Measurements from ENCODE around the gene RHCG. TPM values are rescaled to one million over a fixed set of nuclear protein-coding genes. Genes with fewer than 3 reads are reported as not detected.

Gene RHCG
- total RNA-seq, 6 experiments from 2014 or later, result not detected

DNA sequence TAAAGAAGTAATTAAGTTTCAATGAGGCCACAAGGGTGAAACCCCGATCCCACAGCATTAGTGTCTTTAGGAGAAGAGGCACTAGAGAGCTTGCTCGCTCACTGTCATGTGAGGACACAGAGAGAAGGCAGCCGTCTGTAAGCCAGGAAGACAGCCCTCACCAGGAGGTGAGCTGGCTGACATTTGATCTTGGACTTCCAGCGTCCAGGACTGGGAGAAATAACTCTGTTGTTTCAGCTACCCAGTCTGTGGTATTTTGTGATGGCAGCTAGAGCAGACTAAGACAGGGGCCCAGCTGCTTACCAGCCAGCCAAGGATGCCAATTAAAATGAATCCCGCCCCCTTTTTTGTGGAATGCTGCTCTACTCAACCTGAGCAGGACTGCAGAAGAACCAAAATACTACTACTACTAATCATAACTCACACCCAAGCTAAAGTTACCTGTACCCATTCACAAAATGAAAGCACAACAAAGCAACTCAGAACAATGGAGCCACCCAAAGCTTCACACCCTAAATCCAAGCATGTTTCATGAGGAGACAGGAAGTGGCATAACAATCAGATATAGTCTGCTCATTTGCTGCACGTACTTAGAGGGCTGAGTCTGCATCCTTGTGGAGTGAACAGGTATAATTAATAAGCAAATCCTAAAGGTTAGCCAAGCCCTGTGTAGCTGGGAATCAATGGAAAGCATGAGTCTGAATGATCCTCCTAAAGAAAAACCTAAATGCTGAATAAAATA, 35.6 kb upstream of the RHCG start:
- Mint-ChIP-seq H3K4me3 (no peak overlapping the region), H3K4me1 (ENCODE audit: low read depth) (peaks cover 6% of the 10 kb centered on the region; the same call in 1 of the 2 replicates), H3K27ac (no peak overlapping the region), H3K27me3 (ENCODE audit: insufficient read depth) (peaks cover 23% of the 10 kb centered on the region), H3K36me3 (ENCODE audit: low read depth) (no peaks in the 10 kb centered on the region), H3K9me3 (no peaks in the 10 kb centered on the region)
- DNase-seq, result no peak
- TF ChIP-seq, protein P1, sequence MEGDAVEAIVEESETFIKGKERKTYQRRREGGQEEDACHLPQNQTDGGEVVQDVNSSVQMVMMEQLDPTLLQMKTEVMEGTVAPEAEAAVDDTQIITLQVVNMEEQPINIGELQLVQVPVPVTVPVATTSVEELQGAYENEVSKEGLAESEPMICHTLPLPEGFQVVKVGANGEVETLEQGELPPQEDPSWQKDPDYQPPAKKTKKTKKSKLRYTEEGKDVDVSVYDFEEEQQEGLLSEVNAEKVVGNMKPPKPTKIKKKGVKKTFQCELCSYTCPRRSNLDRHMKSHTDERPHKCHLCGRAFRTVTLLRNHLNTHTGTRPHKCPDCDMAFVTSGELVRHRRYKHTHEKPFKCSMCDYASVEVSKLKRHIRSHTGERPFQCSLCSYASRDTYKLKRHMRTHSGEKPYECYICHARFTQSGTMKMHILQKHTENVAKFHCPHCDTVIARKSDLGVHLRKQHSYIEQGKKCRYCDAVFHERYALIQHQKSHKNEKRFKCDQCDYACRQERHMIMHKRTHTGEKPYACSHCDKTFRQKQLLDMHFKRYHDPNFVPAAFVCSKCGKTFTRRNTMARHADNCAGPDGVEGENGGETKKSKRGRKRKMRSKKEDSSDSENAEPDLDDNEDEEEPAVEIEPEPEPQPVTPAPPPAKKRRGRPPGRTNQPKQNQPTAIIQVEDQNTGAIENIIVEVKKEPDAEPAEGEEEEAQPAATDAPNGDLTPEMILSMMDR (IDR thresholded peaks at IDR 0.05), result no peak

- no peak overlapping the region for H3K27ac Mint-ChIP-seq
- TF ChIP-seq, protein P1 (IDR thresholded peaks at IDR 0.05), result no peak
- H3K27me3 Mint-ChIP-seq (ENCODE audit: insufficient read depth), result peaks cover 26% of the 10 kb centered on the region
- no peak overlapping the region for H3K4me3 Mint-ChIP-seq
- no peaks in the 10 kb centered on the region for H3K36me3 Mint-ChIP-seq (ENCODE audit: low read depth)
- no peaks in the 10 kb centered on the region for H3K9me3 Mint-ChIP-seq
- DNase-seq, result no peak
- peaks cover 6% of the 10 kb centered on the region; the same call in 1 of the 2 replicates for H3K4me1 Mint-ChIP-seq (ENCODE audit: low read depth)
Measured at GRCh38 chr15:89530976-89531375, 34.6 kb upstream of the RHCG start.

GRCh38 chr15:89528757-89529352, 32.5 kb upstream of the RHCG start:
- no peaks in the 10 kb centered on the region for H3K36me3 Mint-ChIP-seq (ENCODE audit: low read depth)
- TF ChIP-seq, protein P1 (IDR thresholded peaks at IDR 0.05), result no peak
- peaks cover 37% of the 10 kb centered on the region for H3K27me3 Mint-ChIP-seq (ENCODE audit: insufficient read depth)
- H3K4me3 Mint-ChIP-seq, result no peak overlapping the region
- DNase-seq, result no peak
- H3K27ac Mint-ChIP-seq, result no peak overlapping the region
- H3K9me3 Mint-ChIP-seq, result no peaks in the 10 kb centered on the region
- H3K4me1 Mint-ChIP-seq (ENCODE audit: low read depth), result peaks cover 3% of the 10 kb centered on the region; the same call in 1 of the 2 replicates

DNA sequence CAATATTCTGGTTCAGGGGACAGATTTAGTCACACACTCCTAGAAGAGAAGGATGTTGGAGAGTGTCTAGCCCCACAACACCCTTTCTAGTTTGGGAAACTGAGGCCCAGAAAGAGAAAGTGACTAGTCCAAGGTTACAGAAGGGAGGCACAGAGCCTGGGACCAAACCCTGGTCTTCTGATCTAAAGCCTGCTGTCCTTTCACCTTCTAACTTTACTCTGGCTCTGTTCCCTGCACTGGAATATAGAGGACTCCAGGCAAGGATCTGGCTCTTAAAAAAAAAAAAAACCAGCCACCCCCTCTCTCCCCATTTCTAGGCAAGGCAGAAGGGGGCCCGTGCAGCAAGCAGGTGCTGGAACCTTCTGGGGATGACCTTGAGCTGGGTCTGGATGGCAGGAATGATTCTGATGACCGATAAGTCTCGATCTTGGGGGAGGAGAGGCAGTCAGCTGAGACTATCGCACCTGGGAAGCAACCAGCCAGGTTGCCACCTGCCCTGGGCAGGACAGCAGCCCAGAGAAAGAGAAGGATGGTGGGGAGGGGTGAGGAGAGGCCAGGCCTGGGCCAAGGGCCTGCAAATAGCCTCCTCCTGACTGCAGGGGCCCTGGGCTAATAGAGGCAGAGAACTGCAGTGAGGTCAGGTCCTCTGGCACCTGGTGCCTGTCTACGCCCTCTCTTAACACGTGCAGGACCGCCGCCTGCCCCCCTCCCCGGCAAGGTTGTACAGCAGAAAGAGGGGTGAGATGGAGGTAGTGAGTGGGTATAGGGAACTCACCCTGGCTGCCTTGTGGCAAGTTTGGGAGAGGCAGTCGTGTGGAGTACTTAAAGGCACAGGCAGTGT, 30.4 kb upstream of the RHCG start:
- Mint-ChIP-seq H3K36me3 (ENCODE audit: low read depth) (no peaks in the 10 kb centered on the region), H3K4me1 (ENCODE audit: low read depth) (no peaks in the 10 kb centered on the region; the same call in 1 of the 2 replicates), H3K27ac (no peak overlapping the region), H3K9me3 (no peaks in the 10 kb centered on the region), H3K4me3 (no peak overlapping the region), H3K27me3 (ENCODE audit: insufficient read depth) (peaks cover 55% of the 10 kb centered on the region)
- TF ChIP-seq, protein P1 (IDR thresholded peaks at IDR 0.05), result no peak
- DNase-seq, result no peak

DNA sequence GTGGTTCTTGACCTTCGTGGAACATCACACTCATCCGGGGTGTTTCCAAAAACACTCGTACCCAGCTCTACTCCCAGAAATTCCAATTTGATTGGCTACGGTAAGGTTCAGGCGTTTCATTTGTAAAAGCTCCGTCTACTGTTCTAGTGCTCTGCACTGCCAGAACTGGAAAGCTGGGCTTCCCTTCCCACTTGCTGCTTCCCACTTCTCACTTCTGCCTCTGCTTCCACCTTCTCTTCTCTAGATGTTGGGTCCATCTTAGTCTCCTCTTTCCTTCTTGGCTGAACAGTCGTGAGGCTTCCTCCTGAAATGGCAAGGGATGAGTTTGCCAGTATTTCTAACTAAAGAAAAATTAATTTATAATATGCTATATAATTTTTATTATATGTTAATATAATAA, 29.8 kb upstream of the RHCG start:
- no peak for DNase-seq
- 0 out of 2 replicates have a peak, but pooled peaks cover under 1% of the 10 kb centered on the region for H3K9me3 Mint-ChIP-seq
- no peak overlapping the region for H3K27ac Mint-ChIP-seq
- no peaks in the 10 kb centered on the region for H3K36me3 Mint-ChIP-seq (ENCODE audit: low read depth)
- TF ChIP-seq, protein P1 (IDR thresholded peaks at IDR 0.05), result no peak
- H3K4me1 Mint-ChIP-seq (ENCODE audit: low read depth), result no peaks in the 10 kb centered on the region
- peaks cover 54% of the 10 kb centered on the region for H3K27me3 Mint-ChIP-seq (ENCODE audit: insufficient read depth)
- no peak overlapping the region for H3K4me3 Mint-ChIP-seq
